Limb (tissue), 2 donors: Measurements from ENCODE around the gene TRUB2.
"Not testable (repeated sequence)": the region's sequence is repeated elsewhere in the genome, so short reads cannot be mapped to it uniquely, and the experiment has no call there.

Experiments used
- DNase-seq, 2 donors: peaks; one replicate each; pipeline ENCODE4 v3.0.0-alpha.2; 2016; ENCODE audit errors: extremely low spot score in 2 of 2

Gene TRUB2

GRCh38 chr9:128304136-128304970 is 17.9 kb downstream of the TRUB2 start:
- no peak for DNase-seq

- no peak for DNase-seq
Observed at GRCh38 chr9:128298535-128299482, 23.4 kb downstream of the TRUB2 start.

GRCh38 chr9:128297221-128297773 is 24.9 kb downstream of the TRUB2 start:
- DNase-seq: no peak

GRCh38 chr9:128296340-128297220 is 25.7 kb downstream of the TRUB2 start:
- DNase-seq: no peak

GRCh38 chr9:128294142-128294541 is 28.1 kb downstream of the TRUB2 start:
- no peak for DNase-seq

GRCh38 chr9:128293091-128293490 is 29.2 kb downstream of the TRUB2 start:
- DNase-seq: no peak

GRCh38 chr9:128292009-128292408 is 30.2 kb downstream of the TRUB2 start:
- no peak for DNase-seq

- no peak for DNase-seq
Observed at GRCh38 chr9:128288273-128289004, 33.8 kb downstream of the TRUB2 start.

GRCh38 chr9:128286440-128286839 is 35.8 kb downstream of the TRUB2 start:
- DNase-seq: peak; percentile 67 to 79

GRCh38 chr9:128285033-128285784 is 37.0 kb downstream of the TRUB2 start:
- DNase-seq: no peak

- DNase-seq: no peak
Observed at GRCh38 chr9:128282500-128282899, 39.7 kb downstream of the TRUB2 start.

- no peak for DNase-seq
Observed at GRCh38 chr9:128280084-128280622, 42.1 kb downstream of the TRUB2 start.

GRCh38 chr9:128279088-128280073 is 42.9 kb downstream of the TRUB2 start:
- not testable (repeated sequence) for DNase-seq

- DNase-seq: peak in 1 of 2 donors; percentile 20
Observed at GRCh38 chr9:128276574-128277270, 45.5 kb downstream of the TRUB2 start.

- DNase-seq: peak; percentile 100
Observed at GRCh38 chr9:128276008-128276573, 46.2 kb downstream of the TRUB2 start, which contains the start of gene SWI5. SWI5 (plus strand) TSS chr9:128276276.

- DNase-seq: no peak
Observed at GRCh38 chr9:128275198-128276007, 46.8 kb downstream of the TRUB2 start, which contains the start of gene GOLGA2. GOLGA2 (minus strand) TSS chr9:128276007; CDS start chr9:128275976, 31 bp downstream.
